ENCODE measurements around the gene SLC26A9.
"Not testable (repeated sequence)": the region's sequence is repeated elsewhere in the genome, so short reads cannot be mapped to it uniquely, and the experiment has no call there.

SLC26A9 gene

GRCh38 chr1:205878026-205878425 is 65.2 kb downstream of the SLC26A9 start:
- TF ChIP-seq, protein P1, sequence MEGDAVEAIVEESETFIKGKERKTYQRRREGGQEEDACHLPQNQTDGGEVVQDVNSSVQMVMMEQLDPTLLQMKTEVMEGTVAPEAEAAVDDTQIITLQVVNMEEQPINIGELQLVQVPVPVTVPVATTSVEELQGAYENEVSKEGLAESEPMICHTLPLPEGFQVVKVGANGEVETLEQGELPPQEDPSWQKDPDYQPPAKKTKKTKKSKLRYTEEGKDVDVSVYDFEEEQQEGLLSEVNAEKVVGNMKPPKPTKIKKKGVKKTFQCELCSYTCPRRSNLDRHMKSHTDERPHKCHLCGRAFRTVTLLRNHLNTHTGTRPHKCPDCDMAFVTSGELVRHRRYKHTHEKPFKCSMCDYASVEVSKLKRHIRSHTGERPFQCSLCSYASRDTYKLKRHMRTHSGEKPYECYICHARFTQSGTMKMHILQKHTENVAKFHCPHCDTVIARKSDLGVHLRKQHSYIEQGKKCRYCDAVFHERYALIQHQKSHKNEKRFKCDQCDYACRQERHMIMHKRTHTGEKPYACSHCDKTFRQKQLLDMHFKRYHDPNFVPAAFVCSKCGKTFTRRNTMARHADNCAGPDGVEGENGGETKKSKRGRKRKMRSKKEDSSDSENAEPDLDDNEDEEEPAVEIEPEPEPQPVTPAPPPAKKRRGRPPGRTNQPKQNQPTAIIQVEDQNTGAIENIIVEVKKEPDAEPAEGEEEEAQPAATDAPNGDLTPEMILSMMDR (conservative IDR thresholded peaks at IDR 0.05; ENCODE audit: control insufficient read depth, insufficient read depth, low read depth, low read length) = no peak
- no peak overlapping the region for H3K4me3 ChIP-seq (ENCODE audit: control insufficient read depth, low read depth, low read length)
- DNase-seq (ENCODE audit: low read depth) = no peak

DNA sequence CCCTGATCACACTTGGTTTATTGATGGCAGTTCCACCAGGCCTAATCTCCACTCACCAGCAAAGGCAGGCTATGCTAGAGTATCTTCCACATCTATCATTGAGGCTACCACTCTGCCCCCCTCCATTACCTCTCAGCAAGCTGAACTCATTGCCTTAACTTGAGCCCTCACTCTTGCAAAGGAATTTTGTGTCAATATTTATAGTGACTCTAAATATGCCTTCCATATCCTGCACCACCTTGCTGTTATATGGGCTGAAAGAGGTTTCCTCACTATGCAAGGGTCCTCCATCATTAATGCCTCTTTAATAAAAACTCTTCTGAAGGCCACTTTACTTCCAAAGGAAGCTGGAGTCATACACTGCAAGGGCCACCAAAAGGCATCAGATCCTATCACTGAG is 70.1 kb downstream of the SLC26A9 start:
- not testable (repeated sequence) for DNase-seq (ENCODE audit: low read depth); H3K4me3 ChIP-seq (ENCODE audit: control insufficient read depth, low read depth, low read length)

DNA sequence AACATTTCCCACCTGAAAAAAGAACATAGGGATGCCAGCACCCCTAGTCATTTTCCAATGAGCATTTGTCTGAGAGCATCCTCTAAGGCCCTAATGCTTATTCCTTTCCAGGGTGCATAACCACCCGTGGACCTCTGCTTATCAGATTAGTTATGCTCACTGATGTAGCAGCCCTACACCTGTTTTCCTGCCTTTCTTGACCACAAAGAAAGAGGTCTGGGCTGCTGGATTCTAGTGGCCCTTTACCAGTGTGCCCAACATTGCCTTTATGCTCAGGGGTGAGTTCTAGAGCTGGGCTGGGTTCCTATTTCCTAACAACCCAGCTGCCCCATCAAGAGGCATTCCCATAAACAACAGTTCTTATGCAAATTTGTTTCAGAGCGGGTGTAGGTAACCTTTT is 73.0 kb downstream of the SLC26A9 start:
- no peak overlapping the region for H3K4me3 ChIP-seq (ENCODE audit: control insufficient read depth, low read depth, low read length)
- TF ChIP-seq, protein P1 (conservative IDR thresholded peaks at IDR 0.05; ENCODE audit: control insufficient read depth, insufficient read depth, low read depth, low read length) = no peak
- no peak for DNase-seq (ENCODE audit: low read depth)

Data from fibroblast of mammary gland (primary cell).